ENCODE measurements around the gene CRYBB2. TPM values are rescaled to one million over a fixed set of nuclear protein-coding genes. Genes with fewer than 3 reads are reported as not detected.

Gene CRYBB2
- total RNA-seq, 1 donor from 2014 or later, result not detected

DNA sequence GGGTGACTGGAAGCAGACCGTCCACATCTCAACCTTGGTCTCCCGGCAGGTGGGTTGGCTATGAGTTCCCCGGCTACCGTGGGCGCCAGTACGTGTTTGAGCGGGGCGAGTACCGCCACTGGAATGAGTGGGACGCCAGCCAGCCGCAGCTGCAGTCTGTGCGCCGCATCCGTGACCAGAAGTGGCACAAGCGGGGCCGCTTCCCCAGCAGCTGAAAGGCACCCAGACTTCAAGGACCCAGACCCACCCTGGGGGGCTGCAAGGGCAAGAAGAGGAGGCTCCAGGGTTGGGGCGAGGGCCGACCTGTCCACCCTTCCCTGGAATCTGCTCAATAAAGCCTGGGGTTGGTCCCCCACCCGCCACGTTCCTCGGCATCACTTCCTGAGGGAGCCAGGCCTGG is 12.4 kb upstream of the CRYBB2 start:
- no peak for FAIRE-seq

DNA sequence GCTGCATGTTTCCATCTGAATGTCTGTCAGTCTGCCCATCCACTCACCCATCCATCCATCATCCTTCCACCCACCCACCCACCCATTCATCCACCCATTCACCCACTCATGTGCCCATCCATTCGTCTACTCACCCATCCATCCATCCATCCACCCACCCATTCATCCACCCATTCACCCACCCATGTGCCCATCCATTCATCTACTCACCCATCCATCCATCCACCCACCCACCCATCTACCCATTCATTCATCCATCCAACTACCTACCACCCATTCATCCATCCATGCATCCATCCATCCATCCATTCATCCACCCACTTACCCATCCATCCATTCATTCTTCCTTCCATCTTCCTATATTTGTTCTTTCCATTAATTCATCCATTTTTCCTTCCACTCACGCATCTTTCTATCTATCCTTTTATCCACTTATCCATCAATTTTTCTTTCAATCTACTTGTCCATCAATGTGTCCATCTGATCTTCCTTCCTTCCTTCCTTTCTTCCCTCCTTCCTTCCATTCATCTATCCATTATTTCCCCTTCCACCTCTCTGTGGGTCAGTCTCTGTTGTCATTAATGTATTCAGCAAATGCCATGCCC is 11.8 kb upstream of the CRYBB2 start:
- Histone ChIP-seq H3K27me3 (ENCODE audit: control insufficient read depth, insufficient read depth, low read length) (no peaks in the 10 kb centered on the region), H3K36me3 (ENCODE audit: control insufficient read depth, insufficient read depth, low read length) (peaks cover 2% of the 10 kb centered on the region), H3K4me3 (ENCODE audit: low read depth, low read length) (no peak overlapping the region)
- FAIRE-seq (no peak), DNase-seq (ENCODE audit: low read depth) (no peak)
- TF ChIP-seq, protein P1, sequence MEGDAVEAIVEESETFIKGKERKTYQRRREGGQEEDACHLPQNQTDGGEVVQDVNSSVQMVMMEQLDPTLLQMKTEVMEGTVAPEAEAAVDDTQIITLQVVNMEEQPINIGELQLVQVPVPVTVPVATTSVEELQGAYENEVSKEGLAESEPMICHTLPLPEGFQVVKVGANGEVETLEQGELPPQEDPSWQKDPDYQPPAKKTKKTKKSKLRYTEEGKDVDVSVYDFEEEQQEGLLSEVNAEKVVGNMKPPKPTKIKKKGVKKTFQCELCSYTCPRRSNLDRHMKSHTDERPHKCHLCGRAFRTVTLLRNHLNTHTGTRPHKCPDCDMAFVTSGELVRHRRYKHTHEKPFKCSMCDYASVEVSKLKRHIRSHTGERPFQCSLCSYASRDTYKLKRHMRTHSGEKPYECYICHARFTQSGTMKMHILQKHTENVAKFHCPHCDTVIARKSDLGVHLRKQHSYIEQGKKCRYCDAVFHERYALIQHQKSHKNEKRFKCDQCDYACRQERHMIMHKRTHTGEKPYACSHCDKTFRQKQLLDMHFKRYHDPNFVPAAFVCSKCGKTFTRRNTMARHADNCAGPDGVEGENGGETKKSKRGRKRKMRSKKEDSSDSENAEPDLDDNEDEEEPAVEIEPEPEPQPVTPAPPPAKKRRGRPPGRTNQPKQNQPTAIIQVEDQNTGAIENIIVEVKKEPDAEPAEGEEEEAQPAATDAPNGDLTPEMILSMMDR (IDR thresholded peaks at IDR 0.05; ENCODE audit: insufficient read depth, low read length, severe bottlenecking), result no peak

More for the DNA sequence above, 12.4 kb upstream of the CRYBB2 start:
- TF ChIP-seq, protein P1 (IDR thresholded peaks at IDR 0.05; ENCODE audit: insufficient read depth, low read length, severe bottlenecking), result no peak
- H3K27me3 ChIP-seq (ENCODE audit: control insufficient read depth, insufficient read depth, low read length), result no peaks in the 10 kb centered on the region
- H3K36me3 ChIP-seq (ENCODE audit: control insufficient read depth, insufficient read depth, low read length), result peaks cover 2% of the 10 kb centered on the region
- H3K4me3 ChIP-seq (ENCODE audit: low read depth, low read length), result no peak overlapping the region
- DNase-seq (ENCODE audit: low read depth), result no peak

GRCh38 chr22:25208328-25208727 is 11.1 kb upstream of the CRYBB2 start:
- Histone ChIP-seq H3K4me3 (ENCODE audit: low read depth, low read length) (no peak overlapping the region), H3K36me3 (ENCODE audit: control insufficient read depth, insufficient read depth, low read length) (peaks cover 2% of the 10 kb centered on the region), H3K27me3 (ENCODE audit: control insufficient read depth, insufficient read depth, low read length) (no peaks in the 10 kb centered on the region)
- FAIRE-seq (no peak), DNase-seq (ENCODE audit: low read depth) (no peak)
- TF ChIP-seq, protein P1 (IDR thresholded peaks at IDR 0.05; ENCODE audit: insufficient read depth, low read length, severe bottlenecking), result no peak

GRCh38 chr22:25208743-25209505 is 10.5 kb upstream of the CRYBB2 start:
- Histone ChIP-seq H3K36me3 (ENCODE audit: control insufficient read depth, insufficient read depth, low read length) (peaks cover 2% of the 10 kb centered on the region), H3K4me3 (ENCODE audit: low read depth, low read length) (no peak overlapping the region), H3K27me3 (ENCODE audit: control insufficient read depth, insufficient read depth, low read length) (no peaks in the 10 kb centered on the region)
- no peak for FAIRE-seq
- TF ChIP-seq, protein P1 (IDR thresholded peaks at IDR 0.05; ENCODE audit: insufficient read depth, low read length, severe bottlenecking), result no peak
- peak; percentile 5 for DNase-seq (ENCODE audit: low read depth)

DNA sequence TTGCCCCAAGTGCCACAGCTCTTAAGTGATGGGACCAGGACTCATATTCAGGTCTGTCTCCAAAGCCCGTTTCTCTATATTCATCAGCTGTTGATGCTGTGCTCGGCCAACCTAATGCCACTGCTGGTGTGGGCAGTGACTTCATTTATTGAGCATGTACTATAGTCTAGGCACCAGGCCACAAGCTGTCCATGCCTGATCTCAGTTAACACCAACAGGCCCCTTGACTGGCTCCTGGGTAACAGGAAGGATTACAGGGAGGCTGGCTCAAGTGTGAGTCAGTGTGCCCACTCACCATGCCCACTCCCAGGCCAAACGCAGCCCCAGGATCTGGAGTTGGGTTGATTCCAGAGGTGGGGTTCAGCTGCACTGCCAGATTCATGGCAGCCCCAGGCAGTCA is 8.6 kb upstream of the CRYBB2 start:
- TF ChIP-seq, protein P1 (IDR thresholded peaks at IDR 0.05; ENCODE audit: insufficient read depth, low read length, severe bottlenecking), result no peak
- FAIRE-seq (no peak), DNase-seq (ENCODE audit: low read depth) (peak; percentile 15)
- H3K4me3 ChIP-seq (ENCODE audit: low read depth, low read length), result no peak overlapping the region
- no peaks in the 10 kb centered on the region for H3K36me3 ChIP-seq (ENCODE audit: control insufficient read depth, insufficient read depth, low read length)
- H3K27me3 ChIP-seq (ENCODE audit: control insufficient read depth, insufficient read depth, low read length), result no peaks in the 10 kb centered on the region
